ENCODE measurements around the gene MRPS25. TPM values are rescaled to one million over a fixed set of nuclear protein-coding genes. Genes with fewer than 3 reads are reported as not detected.

MRPS25 gene
- polyA plus RNA-seq, 1 of the 3 experiments (the other 2 are of a cell fraction): 41.5 TPM

- peaks cover 67 to 69% of the 10 kb centered on the region in 2 experiments for H3K36me3 ChIP-seq (replicated peaks in 1 of 2; ENCODE audit: control insufficient read depth in 1 of 2, insufficient read depth in 2 of 2, low read length in 1 of 2)
- H4K20me1 ChIP-seq (ENCODE audit: insufficient read depth): no peaks in the 10 kb centered on the region
- H2AFZ ChIP-seq (ENCODE audit: low read depth): no peak overlapping the region
- no peak for DNase-seq
- POLR2A ChIA-PET: interaction anchor here (1.1 kb wide), 1 partner anchor 15 kb away, joined by 3 read pairs; no protein-coding TSS in a partner anchor
- no peak overlapping the region for H3K9ac ChIP-seq
- no peaks in the 10 kb centered on the region for H3K9me3 ChIP-seq
- H3F3A ChIP-seq (replicated peaks; ENCODE audit: insufficient read depth): peaks cover 5% of the 10 kb centered on the region
- CTCF ChIA-PET: interaction anchor here (1.3 to 1.5 kb wide), 3 partner anchors 15 to 112 kb away, joined by 3 to 6 read pairs (median 4); no protein-coding TSS in a partner anchor
- no peaks in the 10 kb centered on the region for H3K9me2 ChIP-seq
- H3K27me3 ChIP-seq (ENCODE audit: insufficient read depth): no peaks in the 10 kb centered on the region
- H3K79me2 ChIP-seq (ENCODE audit: insufficient read depth): no peaks in the 10 kb centered on the region; the same call in 1 of the 2 replicates
- no peak overlapping the region; a peak in 1 of 4 replicates for H3K27ac ChIP-seq (ENCODE audit: low read depth in 2 of 2, low read length in 1 of 2)
- no peak overlapping the region for H3K4me2 ChIP-seq
- H3K4me3 ChIP-seq (ENCODE audit: low read depth in 2 of 2, low read length in 1 of 2): no peak overlapping the region
- no peak for TF ChIP-seq SIN3A (IDR thresholded peaks at IDR 0.05; ENCODE audit: borderline replicate concordance, low read depth, low read length)
- TF ChIP-seq POLR2AphosphoS5 (IDR thresholded peaks at IDR 0.05; ENCODE audit: low read depth, low read length): no peak
- H3K4me1 ChIP-seq (ENCODE audit: control insufficient read depth in 1 of 2, insufficient read depth in 2 of 2, low read depth in 1 of 2, low read length in 1 of 2): peaks cover 15 to 17% of the 10 kb centered on the region in 2 experiments; a peak in 3 of 4 replicates
- 93% methylated on average over 6 of the region's 6 CpGs for WGBS (ENCODE audit: low lambda C conversion rate)
Observed at GRCh38 chr3:15038306-15038705, 26.8 kb downstream of the MRPS25 start.

DNA sequence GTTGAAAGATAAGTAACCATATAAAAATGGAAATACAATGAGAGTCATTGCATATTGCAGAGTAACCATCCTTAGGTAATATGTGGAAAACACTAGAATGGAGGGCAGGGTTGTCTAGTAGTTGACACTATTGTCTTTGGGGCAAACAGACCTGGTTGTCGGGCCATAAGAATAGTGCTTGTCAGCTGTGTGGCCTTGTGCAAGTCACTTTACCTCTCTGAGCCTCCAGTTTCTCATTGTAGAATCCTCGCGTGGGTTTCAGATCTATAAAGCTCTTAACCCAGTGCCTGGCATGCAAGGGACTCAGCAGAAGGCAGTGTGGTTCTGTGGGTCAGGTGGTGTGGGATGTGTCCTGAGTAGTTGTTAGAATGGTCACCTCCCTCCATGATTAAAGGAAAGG is 32.0 kb downstream of the MRPS25 start:
- H3K79me2 ChIP-seq (ENCODE audit: insufficient read depth): no peaks in the 10 kb centered on the region
- 100% methylated on average over 1 of the region's 3 CpGs for WGBS (ENCODE audit: low lambda C conversion rate)
- H3K4me1 ChIP-seq (ENCODE audit: control insufficient read depth in 1 of 2, insufficient read depth in 2 of 2, low read depth in 1 of 2, low read length in 1 of 2): no peaks in the 10 kb centered on the region
- H3K9ac ChIP-seq: no peak overlapping the region
- no peak overlapping the region for H3K4me2 ChIP-seq
- no peaks in the 10 kb centered on the region for H3K9me2 ChIP-seq
- peaks cover 8% of the 10 kb centered on the region for H3F3A ChIP-seq (replicated peaks; ENCODE audit: insufficient read depth)
- TF ChIP-seq EP300 (IDR thresholded peaks at IDR 0.05; ENCODE audit: borderline replicate concordance in 1 of 2, low read depth in 1 of 2, low read length in 1 of 2) (no peak), ELF1 (IDR thresholded peaks at IDR 0.05) (no peak), MAX (IDR thresholded peaks at IDR 0.05; ENCODE audit: low read depth) (no peak), SIN3A (IDR thresholded peaks at IDR 0.05; ENCODE audit: borderline replicate concordance, low read depth, low read length) (no peak), RFX5 (IDR thresholded peaks at IDR 0.05; ENCODE audit: low read length) (no peak), JUND (IDR thresholded peaks at IDR 0.05) (no peak)
- no peak for DNase-seq
- ChIA-PET CTCF (interaction anchor here (0.8 kb wide), 1 partner anchor 10 kb away, joined by 4 read pairs; no protein-coding TSS in a partner anchor), POLR2A (no interaction called here)
- peaks cover 53 to 63% of the 10 kb centered on the region in 2 experiments for H3K36me3 ChIP-seq (replicated peaks in 1 of 2; ENCODE audit: control insufficient read depth in 1 of 2, insufficient read depth in 2 of 2, low read length in 1 of 2)
- no peaks in the 10 kb centered on the region for H4K20me1 ChIP-seq (ENCODE audit: insufficient read depth)
- H3K9me3 ChIP-seq: no peaks in the 10 kb centered on the region
- H2AFZ ChIP-seq (ENCODE audit: low read depth): no peak overlapping the region
- no peak overlapping the region for H3K4me3 ChIP-seq (ENCODE audit: low read depth in 2 of 2, low read length in 1 of 2)
- H3K27me3 ChIP-seq (ENCODE audit: insufficient read depth): no peaks in the 10 kb centered on the region
- no peak overlapping the region for H3K27ac ChIP-seq (ENCODE audit: low read depth in 2 of 2, low read length in 1 of 2)

DNA sequence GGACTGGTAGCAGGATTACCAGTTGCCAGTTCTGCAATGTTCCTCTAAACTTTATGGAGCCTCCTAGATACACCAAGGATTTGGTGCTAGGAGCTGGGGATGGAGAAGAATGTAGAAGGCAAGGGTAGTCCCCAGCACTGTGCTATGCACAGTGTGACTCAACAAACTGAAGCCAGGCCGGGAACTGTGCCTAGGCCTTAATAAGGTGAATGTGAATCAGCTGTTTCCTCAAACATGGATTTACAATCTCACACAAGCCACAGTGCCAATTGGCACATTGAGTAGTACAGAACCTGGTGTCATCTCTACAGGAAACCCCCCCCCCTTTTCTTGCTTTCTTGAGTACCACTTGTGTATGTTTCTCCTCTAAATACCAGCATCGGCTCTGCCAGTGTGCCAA is 32.5 kb downstream of the MRPS25 start:
- DNase-seq: no peak
- CTCF ChIA-PET: interaction anchor here (0.8 kb wide), 1 partner anchor 9 kb away, joined by 4 read pairs; no protein-coding TSS in a partner anchor
- H3K27me3 ChIP-seq (ENCODE audit: insufficient read depth): no peaks in the 10 kb centered on the region
- H3K27ac ChIP-seq (ENCODE audit: low read depth in 2 of 2, low read length in 1 of 2): no peak overlapping the region
- H3K4me3 ChIP-seq (ENCODE audit: low read depth in 2 of 2, low read length in 1 of 2): no peak overlapping the region
- no peaks in the 10 kb centered on the region for H3K79me2 ChIP-seq (ENCODE audit: insufficient read depth)
- WGBS (ENCODE audit: low lambda C conversion rate): 90% methylated on average over 2 of the region's 2 CpGs
- POLR2A ChIA-PET: no interaction called here
- no peaks in the 10 kb centered on the region for H4K20me1 ChIP-seq (ENCODE audit: insufficient read depth)
- no peaks in the 10 kb centered on the region for H3K9me3 ChIP-seq
- H3K9me2 ChIP-seq: no peaks in the 10 kb centered on the region
- peaks cover 8% of the 10 kb centered on the region for H3F3A ChIP-seq (replicated peaks; ENCODE audit: insufficient read depth)
- H3K4me2 ChIP-seq: no peak overlapping the region
- TF ChIP-seq, protein P1, sequence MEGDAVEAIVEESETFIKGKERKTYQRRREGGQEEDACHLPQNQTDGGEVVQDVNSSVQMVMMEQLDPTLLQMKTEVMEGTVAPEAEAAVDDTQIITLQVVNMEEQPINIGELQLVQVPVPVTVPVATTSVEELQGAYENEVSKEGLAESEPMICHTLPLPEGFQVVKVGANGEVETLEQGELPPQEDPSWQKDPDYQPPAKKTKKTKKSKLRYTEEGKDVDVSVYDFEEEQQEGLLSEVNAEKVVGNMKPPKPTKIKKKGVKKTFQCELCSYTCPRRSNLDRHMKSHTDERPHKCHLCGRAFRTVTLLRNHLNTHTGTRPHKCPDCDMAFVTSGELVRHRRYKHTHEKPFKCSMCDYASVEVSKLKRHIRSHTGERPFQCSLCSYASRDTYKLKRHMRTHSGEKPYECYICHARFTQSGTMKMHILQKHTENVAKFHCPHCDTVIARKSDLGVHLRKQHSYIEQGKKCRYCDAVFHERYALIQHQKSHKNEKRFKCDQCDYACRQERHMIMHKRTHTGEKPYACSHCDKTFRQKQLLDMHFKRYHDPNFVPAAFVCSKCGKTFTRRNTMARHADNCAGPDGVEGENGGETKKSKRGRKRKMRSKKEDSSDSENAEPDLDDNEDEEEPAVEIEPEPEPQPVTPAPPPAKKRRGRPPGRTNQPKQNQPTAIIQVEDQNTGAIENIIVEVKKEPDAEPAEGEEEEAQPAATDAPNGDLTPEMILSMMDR (IDR thresholded peaks at IDR 0.05): no peak
- TF ChIP-seq ELF1 (IDR thresholded peaks at IDR 0.05) (no peak), MXI1 (IDR thresholded peaks at IDR 0.05; ENCODE audit: low read depth, low read length) (no peak), POLR2AphosphoS5 (IDR thresholded peaks at IDR 0.05; ENCODE audit: low read depth, low read length) (no peak)
- TF ChIP-seq, protein P2, sequence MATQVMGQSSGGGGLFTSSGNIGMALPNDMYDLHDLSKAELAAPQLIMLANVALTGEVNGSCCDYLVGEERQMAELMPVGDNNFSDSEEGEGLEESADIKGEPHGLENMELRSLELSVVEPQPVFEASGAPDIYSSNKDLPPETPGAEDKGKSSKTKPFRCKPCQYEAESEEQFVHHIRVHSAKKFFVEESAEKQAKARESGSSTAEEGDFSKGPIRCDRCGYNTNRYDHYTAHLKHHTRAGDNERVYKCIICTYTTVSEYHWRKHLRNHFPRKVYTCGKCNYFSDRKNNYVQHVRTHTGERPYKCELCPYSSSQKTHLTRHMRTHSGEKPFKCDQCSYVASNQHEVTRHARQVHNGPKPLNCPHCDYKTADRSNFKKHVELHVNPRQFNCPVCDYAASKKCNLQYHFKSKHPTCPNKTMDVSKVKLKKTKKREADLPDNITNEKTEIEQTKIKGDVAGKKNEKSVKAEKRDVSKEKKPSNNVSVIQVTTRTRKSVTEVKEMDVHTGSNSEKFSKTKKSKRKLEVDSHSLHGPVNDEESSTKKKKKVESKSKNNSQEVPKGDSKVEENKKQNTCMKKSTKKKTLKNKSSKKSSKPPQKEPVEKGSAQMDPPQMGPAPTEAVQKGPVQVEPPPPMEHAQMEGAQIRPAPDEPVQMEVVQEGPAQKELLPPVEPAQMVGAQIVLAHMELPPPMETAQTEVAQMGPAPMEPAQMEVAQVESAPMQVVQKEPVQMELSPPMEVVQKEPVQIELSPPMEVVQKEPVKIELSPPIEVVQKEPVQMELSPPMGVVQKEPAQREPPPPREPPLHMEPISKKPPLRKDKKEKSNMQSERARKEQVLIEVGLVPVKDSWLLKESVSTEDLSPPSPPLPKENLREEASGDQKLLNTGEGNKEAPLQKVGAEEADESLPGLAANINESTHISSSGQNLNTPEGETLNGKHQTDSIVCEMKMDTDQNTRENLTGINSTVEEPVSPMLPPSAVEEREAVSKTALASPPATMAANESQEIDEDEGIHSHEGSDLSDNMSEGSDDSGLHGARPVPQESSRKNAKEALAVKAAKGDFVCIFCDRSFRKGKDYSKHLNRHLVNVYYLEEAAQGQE (IDR thresholded peaks at IDR 0.05; ENCODE audit: low read depth, low read length): no peak
- no peak overlapping the region for H2AFZ ChIP-seq (ENCODE audit: low read depth)
- H3K36me3 ChIP-seq (replicated peaks in 1 of 2; ENCODE audit: control insufficient read depth in 1 of 2, insufficient read depth in 2 of 2, low read length in 1 of 2): peaks cover 48 to 62% of the 10 kb centered on the region in 2 experiments
- no peaks in the 10 kb centered on the region for H3K4me1 ChIP-seq (ENCODE audit: control insufficient read depth in 1 of 2, insufficient read depth in 2 of 2, low read depth in 1 of 2, low read length in 1 of 2)
- no peak overlapping the region for H3K9ac ChIP-seq

Data from SK-N-SH (cell line).